NCI-H446 (cell line): Measurements from ENCODE around the gene P2RY13.

Source experiments
- DNase-seq, 2 experiments: peaks; one replicate each; lab custom pipeline; 2025; lab: John Stamatoyannopoulos, UW

Gene P2RY13

DNA sequence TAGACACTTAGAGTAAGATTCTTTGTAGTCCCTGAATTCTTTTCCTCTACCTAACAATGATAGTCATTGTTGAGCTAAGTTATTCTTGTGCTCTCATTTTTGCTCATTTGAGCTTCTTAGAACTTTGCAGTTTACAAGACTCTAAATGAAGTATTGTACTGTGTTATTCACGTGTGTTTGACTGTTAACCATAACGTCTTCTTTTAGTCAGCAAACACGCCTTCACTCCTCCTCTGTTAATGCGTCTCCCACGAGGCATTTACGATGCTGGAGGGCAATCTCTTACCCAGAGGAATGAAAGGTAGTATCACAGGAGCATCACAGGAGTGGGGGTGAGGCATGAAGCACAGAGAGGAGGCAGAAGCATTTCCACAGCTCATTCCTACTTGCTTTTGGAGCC lies 36.2 kb downstream of the P2RY13 start:
- DNase-seq = no peak

DNA sequence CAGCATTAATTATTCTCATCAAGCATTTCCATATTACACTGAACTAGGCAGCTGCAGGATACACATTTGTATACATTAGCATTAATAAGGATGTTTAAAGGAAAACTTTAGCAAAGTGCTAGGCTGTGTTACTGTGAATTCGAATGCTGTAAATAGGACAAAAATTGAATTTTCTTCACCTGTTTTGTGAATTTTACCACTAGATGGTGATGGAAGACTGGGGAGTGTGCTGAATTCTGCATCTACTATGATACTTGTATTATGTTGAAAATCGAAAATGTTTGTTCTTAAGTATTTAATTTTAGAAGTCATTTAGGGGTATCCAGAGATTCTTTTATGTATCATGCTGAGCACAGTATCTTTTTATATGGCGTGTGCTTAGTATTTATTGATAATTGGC lies 38.7 kb downstream of the P2RY13 start:
- DNase-seq = no peak

DNA sequence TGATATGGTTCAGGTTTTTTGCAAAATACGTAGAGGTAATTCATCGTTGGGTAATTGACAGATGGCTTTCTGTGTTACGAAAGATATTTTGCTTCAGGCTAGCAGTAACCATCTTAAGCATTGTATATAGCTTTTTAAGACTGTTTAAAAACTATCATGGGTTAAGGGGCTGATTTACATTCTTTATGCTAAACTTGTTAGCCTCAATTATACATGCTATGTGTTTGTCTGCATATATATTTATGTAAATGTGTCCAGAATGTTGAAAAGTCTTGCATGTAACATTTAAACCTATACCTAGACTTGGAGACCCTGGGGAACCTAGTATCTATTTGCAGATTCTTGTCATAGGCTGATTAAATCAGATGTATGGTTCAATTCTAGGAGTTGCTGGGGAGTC lies 39.9 kb downstream of the P2RY13 start:
- DNase-seq = no peak

DNA sequence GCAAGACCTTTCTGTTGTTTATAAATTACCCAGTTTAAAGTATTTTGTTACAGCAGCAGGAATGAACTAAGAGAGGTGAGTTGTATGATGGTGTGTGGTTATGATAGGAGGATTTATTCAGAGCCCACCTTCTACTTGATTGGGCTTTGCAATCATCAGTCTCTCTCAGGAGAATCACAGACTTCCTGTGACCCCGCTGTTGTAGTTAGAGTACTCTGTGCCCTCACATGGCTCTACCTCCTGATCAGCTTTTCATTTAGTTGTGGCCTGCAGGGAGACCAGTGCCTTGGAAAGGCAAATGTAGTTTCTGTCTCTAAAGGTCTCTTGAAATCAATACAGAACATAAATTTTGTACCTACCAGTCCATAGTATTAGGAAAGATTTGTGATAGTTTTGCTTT lies 43.4 kb downstream of the P2RY13 start:
- DNase-seq = no peak

GRCh38 chr3:151283907-151284461 lies 45.4 kb downstream of the P2RY13 start:
- DNase-seq = no peak

GRCh38 chr3:151283387-151283786 lies 46.0 kb downstream of the P2RY13 start:
- no peak for DNase-seq

- DNase-seq = peak; percentile 13 to 62
These were observed 46.4 kb downstream of the P2RY13 start for GRCh38 chr3:151282921-151283320.

- DNase-seq = no peak
These were observed 47.6 kb downstream of the P2RY13 start for GRCh38 chr3:151281671-151282324.

- no peak for DNase-seq
These were observed 51.1 kb downstream of the P2RY13 start, which contains the start of gene P2RY14 for GRCh38 chr3:151278230-151278629. TSS of gene P2RY14 (minus strand) at chr3:151278542. CDS start at chr3:151214316, 64,226 bp downstream.

GRCh38 chr3:151276687-151277042 lies 52.7 kb downstream of the P2RY13 start:
- DNase-seq = no peak
